ENCODE results near the gene C1QTNF3.

DNA sequence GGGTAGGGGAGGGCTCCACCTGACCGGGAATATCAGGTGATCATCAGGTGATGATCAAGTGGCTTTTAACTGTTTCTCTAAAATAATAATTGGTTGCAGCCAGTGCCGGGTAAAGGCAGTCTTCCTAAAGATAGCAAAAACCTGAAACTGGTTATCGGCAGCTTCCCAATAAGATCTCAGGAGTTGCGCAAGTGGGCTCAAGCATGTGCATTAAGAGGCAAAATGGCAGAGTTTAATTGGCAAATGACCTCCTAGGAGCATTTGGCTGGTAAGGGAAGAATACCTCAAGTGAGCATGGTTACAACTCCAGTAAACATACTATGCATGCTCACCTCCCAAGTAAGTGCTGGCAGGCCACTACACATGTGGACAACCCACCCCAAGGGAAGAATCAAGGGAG, 4.2 kb downstream of the C1QTNF3 start:
- TF ChIP-seq POLR2A (IDR thresholded peaks at IDR 0.05; ENCODE audit: low read depth, low read length): no peak
- no peak for TF ChIP-seq TAF1 (IDR thresholded peaks at IDR 0.05; ENCODE audit: borderline replicate concordance, low read depth, low read length)

All from GM12892 (cell line).